ENCODE results near the gene GIPR.

The GIPR gene

GRCh38 chr19:45712699-45713067, 44.7 kb downstream of the GIPR start:
- H3K79me2 ChIP-seq (ENCODE audit: control insufficient read depth, insufficient read depth, low read length), result peaks cover 30% of the 10 kb centered on the region
- no peak overlapping the region for H2BK15ac ChIP-seq (replicated peaks; ENCODE audit: low read depth)
- H3K4me1 ChIP-seq (ENCODE audit: control insufficient read depth, low read depth, low read length), result no peaks in the 10 kb centered on the region
- H3K9ac ChIP-seq (ENCODE audit: low read length), result no peak overlapping the region
- no peak overlapping the region for H4K8ac ChIP-seq (ENCODE audit: low read depth, low read length)
- H3K27ac ChIP-seq (ENCODE audit: low read depth, low read length), result no peak overlapping the region
- H2BK120ac ChIP-seq (ENCODE audit: low read depth, low read length), result no peak overlapping the region
- H3K56ac ChIP-seq (ENCODE audit: low read length), result no peak overlapping the region
- H3K4me3 ChIP-seq (ENCODE audit: low read length), result no peak overlapping the region
- H3K36me3 ChIP-seq (ENCODE audit: control insufficient read depth, insufficient read depth, low read length), result peaks cover 2% of the 10 kb centered on the region
- no peaks in the 10 kb centered on the region for H3K27me3 ChIP-seq (ENCODE audit: insufficient read depth, low read length, poor library complexity)
- H3K18ac ChIP-seq (ENCODE audit: low read length), result no peak overlapping the region
- H2AK5ac ChIP-seq (ENCODE audit: low read length), result no peak overlapping the region
- WGBS (ENCODE audit: extremely low coverage, insufficient coverage, low lambda C conversion rate), result no CpG with 5 or more reads among the region's 25 CpGs
- no peak overlapping the region for H3K23ac ChIP-seq (ENCODE audit: low read length)
- H3K4me2 ChIP-seq (ENCODE audit: low read length), result no peak overlapping the region
- DNase-seq, result no peak
- H3K79me1 ChIP-seq (ENCODE audit: low read length), result peaks cover 17% of the 10 kb centered on the region
- no peak overlapping the region for H3K4ac ChIP-seq (ENCODE audit: low read depth, low read length)
- H4K5ac ChIP-seq (ENCODE audit: low read length), result no peak overlapping the region
- H2BK5ac ChIP-seq (ENCODE audit: low read length), result no peak overlapping the region

GRCh38 chr19:45713141-45713540, 45.1 kb downstream of the GIPR start:
- H3K18ac ChIP-seq (ENCODE audit: low read length), result no peak overlapping the region
- H3K9ac ChIP-seq (ENCODE audit: low read length), result no peak overlapping the region
- H3K56ac ChIP-seq (ENCODE audit: low read length), result no peak overlapping the region
- no peak overlapping the region for H3K4me3 ChIP-seq (ENCODE audit: low read length)
- no peak overlapping the region for H2AK5ac ChIP-seq (ENCODE audit: low read length)
- no CpG with 5 or more reads among the region's 15 CpGs for WGBS (ENCODE audit: extremely low coverage, insufficient coverage, low lambda C conversion rate)
- no peak overlapping the region for H3K23ac ChIP-seq (ENCODE audit: low read length)
- peaks cover 2% of the 10 kb centered on the region for H3K36me3 ChIP-seq (ENCODE audit: control insufficient read depth, insufficient read depth, low read length)
- no peaks in the 10 kb centered on the region for H3K27me3 ChIP-seq (ENCODE audit: insufficient read depth, low read length, poor library complexity)
- H4K5ac ChIP-seq (ENCODE audit: low read length), result no peak overlapping the region
- H3K4ac ChIP-seq (ENCODE audit: low read depth, low read length), result no peak overlapping the region
- no peak for DNase-seq
- H2BK15ac ChIP-seq (replicated peaks; ENCODE audit: low read depth), result no peak overlapping the region
- no peak overlapping the region for H3K4me2 ChIP-seq (ENCODE audit: low read length)
- H4K8ac ChIP-seq (ENCODE audit: low read depth, low read length), result no peak overlapping the region
- H2BK5ac ChIP-seq (ENCODE audit: low read length), result no peak overlapping the region
- no peaks in the 10 kb centered on the region for H3K4me1 ChIP-seq (ENCODE audit: control insufficient read depth, low read depth, low read length)
- peaks cover 17% of the 10 kb centered on the region for H3K79me1 ChIP-seq (ENCODE audit: low read length)
- H3K27ac ChIP-seq (ENCODE audit: low read depth, low read length), result no peak overlapping the region
- H2BK120ac ChIP-seq (ENCODE audit: low read depth, low read length), result no peak overlapping the region
- peaks cover 30% of the 10 kb centered on the region for H3K79me2 ChIP-seq (ENCODE audit: control insufficient read depth, insufficient read depth, low read length)

GRCh38 chr19:45715139-45715538, 47.1 kb downstream of the GIPR start:
- Histone ChIP-seq H3K79me1 (ENCODE audit: low read length) (peaks cover 17% of the 10 kb centered on the region), H3K27ac (ENCODE audit: low read depth, low read length) (no peak overlapping the region), H2BK15ac (replicated peaks; ENCODE audit: low read depth) (no peak overlapping the region), H3K23ac (ENCODE audit: low read length) (no peak overlapping the region), H4K5ac (ENCODE audit: low read length) (no peak overlapping the region), H3K9ac (ENCODE audit: low read length) (peak overlapping the region; percentile 27), H3K4me3 (ENCODE audit: low read length) (no peak overlapping the region), H2BK120ac (ENCODE audit: low read depth, low read length) (no peak overlapping the region), H3K4me1 (ENCODE audit: control insufficient read depth, low read depth, low read length) (no peaks in the 10 kb centered on the region), H2BK5ac (ENCODE audit: low read length) (no peak overlapping the region), H3K27me3 (ENCODE audit: insufficient read depth, low read length, poor library complexity) (no peaks in the 10 kb centered on the region), H4K8ac (ENCODE audit: low read depth, low read length) (no peak overlapping the region), H3K18ac (ENCODE audit: low read length) (no peak overlapping the region), H3K4me2 (ENCODE audit: low read length) (no peak overlapping the region), H3K36me3 (ENCODE audit: control insufficient read depth, insufficient read depth, low read length) (peaks cover 2% of the 10 kb centered on the region), H2AK5ac (ENCODE audit: low read length) (no peak overlapping the region), H3K56ac (ENCODE audit: low read length) (peak overlapping the region; percentile 34), H3K79me2 (ENCODE audit: control insufficient read depth, insufficient read depth, low read length) (peaks cover 30% of the 10 kb centered on the region), H3K4ac (ENCODE audit: low read depth, low read length) (no peak overlapping the region)
- no peak for DNase-seq
- WGBS (ENCODE audit: extremely low coverage, insufficient coverage, low lambda C conversion rate), result no CpG with 5 or more reads among the region's 3 CpGs

- Histone ChIP-seq H3K56ac (ENCODE audit: low read length) (peak overlapping the region; percentile 94), H3K4me1 (ENCODE audit: control insufficient read depth, low read depth, low read length) (no peaks in the 10 kb centered on the region), H3K4ac (ENCODE audit: low read depth, low read length) (no peak overlapping the region), H3K79me2 (ENCODE audit: control insufficient read depth, insufficient read depth, low read length) (peaks cover 30% of the 10 kb centered on the region), H2BK5ac (ENCODE audit: low read length) (peak overlapping the region; percentile 64), H3K23ac (ENCODE audit: low read length) (no peak overlapping the region), H2BK120ac (ENCODE audit: low read depth, low read length) (no peak overlapping the region), H3K36me3 (ENCODE audit: control insufficient read depth, insufficient read depth, low read length) (peaks cover 2% of the 10 kb centered on the region), H2BK15ac (replicated peaks; ENCODE audit: low read depth) (no peak overlapping the region), H3K18ac (ENCODE audit: low read length) (peak overlapping the region; percentile 40), H3K4me3 (ENCODE audit: low read length) (peak overlapping the region; percentile 64), H3K79me1 (ENCODE audit: low read length) (peaks cover 17% of the 10 kb centered on the region), H3K27ac (ENCODE audit: low read depth, low read length) (no peak overlapping the region), H3K4me2 (ENCODE audit: low read length) (peak overlapping the region; percentile 99), H3K9ac (ENCODE audit: low read length) (peak overlapping the region; percentile 94), H4K8ac (ENCODE audit: low read depth, low read length) (no peak overlapping the region), H2AK5ac (ENCODE audit: low read length) (peak overlapping the region; percentile 87), H4K5ac (ENCODE audit: low read length) (no peak overlapping the region), H3K27me3 (ENCODE audit: insufficient read depth, low read length, poor library complexity) (no peaks in the 10 kb centered on the region)
- DNase-seq, result peak; percentile 50
- no CpG with 5 or more reads among the region's 24 CpGs for WGBS (ENCODE audit: extremely low coverage, insufficient coverage, low lambda C conversion rate)
Measured at GRCh38 chr19:45716359-45717130, 48.5 kb downstream of the GIPR start.

- Histone ChIP-seq H4K5ac (ENCODE audit: low read length) (no peak overlapping the region), H4K8ac (ENCODE audit: low read depth, low read length) (no peak overlapping the region), H3K4me1 (ENCODE audit: control insufficient read depth, low read depth, low read length) (no peaks in the 10 kb centered on the region), H3K9ac (ENCODE audit: low read length) (peak overlapping the region; percentile 94), H3K18ac (ENCODE audit: low read length) (peak overlapping the region; percentile 40), H2BK120ac (ENCODE audit: low read depth, low read length) (no peak overlapping the region), H3K4ac (ENCODE audit: low read depth, low read length) (no peak overlapping the region), H3K27me3 (ENCODE audit: insufficient read depth, low read length, poor library complexity) (no peaks in the 10 kb centered on the region), H3K36me3 (ENCODE audit: control insufficient read depth, insufficient read depth, low read length) (peaks cover 2% of the 10 kb centered on the region), H3K79me2 (ENCODE audit: control insufficient read depth, insufficient read depth, low read length) (peaks cover 30% of the 10 kb centered on the region), H2AK5ac (ENCODE audit: low read length) (peak overlapping the region; percentile 87), H3K4me2 (ENCODE audit: low read length) (peak overlapping the region; percentile 99), H2BK5ac (ENCODE audit: low read length) (peak overlapping the region; percentile 85), H3K23ac (ENCODE audit: low read length) (peak overlapping the region; percentile 30), H3K56ac (ENCODE audit: low read length) (peak overlapping the region; percentile 94), H2BK15ac (replicated peaks; ENCODE audit: low read depth) (no peak overlapping the region), H3K4me3 (ENCODE audit: low read length) (peak overlapping the region; percentile 64), H3K79me1 (ENCODE audit: low read length) (peaks cover 18% of the 10 kb centered on the region), H3K27ac (ENCODE audit: low read depth, low read length) (peak overlapping the region; percentile 76)
- WGBS (ENCODE audit: extremely low coverage, insufficient coverage, low lambda C conversion rate), result no CpG with 5 or more reads among the region's 51 CpGs
- peak; percentile 100 for DNase-seq
Measured at GRCh38 chr19:45717131-45717982, 49.3 kb downstream of the GIPR start.

Measured in mesendoderm (in vitro differentiated cells).